HG02678 (cell line): ENCODE data around the gene LECT2.

Experiments
- ATAC-seq: cut with Tn5 transposase; IDR thresholded peaks from one replicate; pipeline ENCODE4 v1.9.1; 2021; ENCODE audit warnings: mild to moderate bottlenecking, moderate library complexity; ENCODE audit not compliant: unreplicated experiment

Gene LECT2

GRCh38 chr5:135979510-135979909 lies 24.7 kb upstream of the LECT2 start:
- no peak for ATAC-seq

GRCh38 chr5:135978993-135979392 lies 24.2 kb upstream of the LECT2 start:
- no peak for ATAC-seq

DNA sequence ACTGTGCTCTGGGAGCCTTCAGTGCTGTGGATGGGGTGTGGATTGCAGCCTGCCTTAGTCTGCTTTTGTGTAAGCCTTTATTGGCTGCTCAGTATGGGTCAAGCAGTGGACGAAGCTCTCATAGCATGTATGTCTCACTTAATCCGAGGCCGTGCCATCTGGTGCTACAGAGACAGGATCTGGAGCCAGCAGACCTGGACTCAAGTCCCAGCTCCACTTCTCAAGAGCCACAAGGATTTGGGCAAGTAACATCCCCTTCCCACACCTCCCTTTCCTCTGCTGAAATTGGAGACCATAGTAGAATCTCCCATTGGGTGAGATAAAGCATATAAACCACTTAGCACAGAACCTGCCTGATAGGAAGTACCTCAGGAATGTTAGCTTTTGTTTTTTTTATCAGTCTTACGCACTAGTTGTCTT lies 23.4 kb upstream of the LECT2 start:
- no peak for ATAC-seq

DNA sequence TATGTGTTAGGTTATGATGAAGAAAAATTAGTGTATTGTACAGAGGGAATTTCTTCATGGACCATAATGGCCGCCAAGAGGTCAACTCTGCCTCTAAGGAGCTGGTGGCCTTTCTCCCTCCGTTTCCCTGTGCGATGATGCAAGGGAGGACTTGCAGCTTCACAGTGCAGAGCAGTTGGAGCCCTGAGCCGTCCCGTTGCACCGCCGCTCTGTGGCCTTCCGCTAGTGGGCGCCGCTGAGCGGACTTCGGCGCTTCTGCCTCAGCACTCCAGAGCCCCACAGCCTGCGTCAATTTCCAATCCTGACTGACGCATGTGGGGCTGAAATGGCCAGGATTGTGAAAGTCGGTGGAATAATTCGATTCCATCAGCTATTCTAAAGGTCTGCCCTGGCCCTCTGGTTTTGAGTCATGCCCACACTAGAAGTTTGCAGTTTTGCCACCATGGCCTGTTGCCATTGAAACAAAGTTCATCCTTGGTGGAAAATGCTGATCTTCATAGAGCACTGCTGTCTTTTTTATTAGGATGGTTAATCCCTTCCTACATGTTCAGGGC lies 22.7 kb upstream of the LECT2 start:
- no peak for ATAC-seq

- no peak for ATAC-seq
Measured at GRCh38 chr5:135976216-135976615, 21.4 kb upstream of the LECT2 start.

DNA sequence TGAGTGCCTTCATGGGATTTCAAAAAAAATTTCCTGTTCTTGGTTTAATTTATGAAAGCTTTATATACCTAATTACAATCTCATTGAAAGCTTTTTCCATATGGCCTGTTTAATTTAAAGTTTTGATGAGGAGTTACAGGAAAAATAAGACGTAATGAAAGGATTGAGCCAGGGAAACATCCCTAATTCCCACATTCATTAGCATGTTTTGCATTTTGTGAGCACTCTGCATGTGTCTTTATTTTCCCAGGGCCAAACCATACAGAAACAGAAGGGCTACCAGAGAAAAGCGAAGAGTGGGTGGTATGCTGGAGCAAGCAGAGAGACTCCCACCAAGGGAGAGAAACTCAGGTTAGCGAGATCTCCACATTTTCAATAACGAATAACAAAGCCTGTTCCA lies 20.3 kb upstream of the LECT2 start:
- no peak for ATAC-seq

DNA sequence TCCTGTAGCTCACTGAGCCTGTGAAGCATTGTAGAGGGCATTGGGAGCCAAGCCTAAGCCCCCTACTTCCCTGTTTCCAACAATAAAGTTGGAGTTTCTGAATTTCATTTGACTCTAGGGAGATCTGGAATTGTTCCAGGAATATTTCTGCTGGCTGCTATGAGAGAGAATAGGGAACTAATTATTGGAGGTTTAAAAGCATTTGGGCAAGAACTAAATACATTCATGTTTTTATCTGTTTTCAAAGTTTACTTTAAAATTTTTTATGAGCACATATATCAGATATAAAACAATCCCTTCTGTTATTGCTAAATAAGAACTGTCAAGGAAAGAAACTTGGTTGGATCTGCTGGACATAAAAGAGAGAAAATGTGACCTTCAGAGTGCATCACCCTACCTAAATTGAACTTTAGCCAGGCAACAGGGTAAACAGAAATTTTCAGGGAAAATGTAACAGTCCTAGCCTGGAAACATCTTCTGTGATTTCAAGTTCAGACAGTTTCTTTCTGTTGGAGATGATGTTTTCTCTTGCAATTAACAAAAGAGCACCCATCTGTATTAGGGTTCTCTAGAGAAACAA lies 19.3 kb upstream of the LECT2 start:
- ATAC-seq: no peak

DNA sequence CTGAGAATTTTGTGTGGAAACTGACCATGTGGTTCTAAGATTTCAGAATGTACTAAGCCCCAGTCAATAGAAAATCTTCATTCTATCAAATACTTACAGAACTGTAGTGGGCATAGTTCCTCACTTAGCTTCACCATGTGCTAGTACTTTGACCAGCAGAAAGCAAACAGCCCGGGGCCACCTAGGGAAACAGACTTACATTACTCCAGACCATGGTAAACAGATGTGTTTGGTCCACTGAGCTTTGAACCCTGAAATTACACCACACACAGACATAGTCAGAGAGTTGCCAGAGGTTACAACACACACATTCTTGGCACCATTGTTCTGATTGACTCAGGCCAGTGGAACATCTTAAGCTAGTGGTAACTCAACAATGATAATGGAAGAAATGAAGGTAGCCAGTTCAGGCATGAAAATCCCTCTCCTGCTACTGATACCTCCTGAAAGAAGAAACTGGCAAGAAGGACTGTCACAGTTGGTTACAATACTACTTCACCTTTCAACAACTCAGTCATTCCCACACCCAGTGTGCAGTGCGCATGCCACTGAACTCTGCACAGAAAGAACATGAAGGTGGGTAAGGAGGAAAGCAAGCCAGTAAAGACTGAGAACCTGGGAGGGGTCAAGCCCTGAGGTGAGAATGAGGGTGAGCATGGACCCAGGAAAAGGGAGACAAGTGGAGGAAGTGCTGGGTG lies 18.7 kb upstream of the LECT2 start:
- ATAC-seq: no peak

- ATAC-seq: no peak
Measured at GRCh38 chr5:135971701-135972100, 16.9 kb upstream of the LECT2 start.

- ATAC-seq: no peak
Measured at GRCh38 chr5:135966790-135967189, 12.0 kb upstream of the LECT2 start.

- no peak for ATAC-seq
Measured at GRCh38 chr5:135966165-135966564, 11.4 kb upstream of the LECT2 start.

DNA sequence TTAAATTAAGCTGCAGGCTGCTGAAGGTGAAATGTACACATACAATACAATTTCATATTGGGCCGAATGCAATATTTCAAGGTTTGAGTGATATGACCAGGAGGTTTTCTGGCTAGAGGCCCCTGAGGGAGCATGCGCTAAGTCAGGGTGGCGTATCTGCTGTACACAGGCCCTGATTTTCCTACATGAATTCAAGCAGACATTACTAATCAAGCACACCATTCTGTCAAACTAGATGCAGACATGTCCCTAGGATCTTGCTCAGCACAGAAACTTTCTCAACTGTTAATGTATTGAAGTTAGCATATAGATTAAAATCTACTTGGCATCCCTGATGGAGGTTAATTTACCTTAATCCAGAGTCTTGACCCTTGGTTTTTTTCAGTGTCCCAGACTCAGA lies 10.7 kb upstream of the LECT2 start:
- ATAC-seq: no peak

DNA sequence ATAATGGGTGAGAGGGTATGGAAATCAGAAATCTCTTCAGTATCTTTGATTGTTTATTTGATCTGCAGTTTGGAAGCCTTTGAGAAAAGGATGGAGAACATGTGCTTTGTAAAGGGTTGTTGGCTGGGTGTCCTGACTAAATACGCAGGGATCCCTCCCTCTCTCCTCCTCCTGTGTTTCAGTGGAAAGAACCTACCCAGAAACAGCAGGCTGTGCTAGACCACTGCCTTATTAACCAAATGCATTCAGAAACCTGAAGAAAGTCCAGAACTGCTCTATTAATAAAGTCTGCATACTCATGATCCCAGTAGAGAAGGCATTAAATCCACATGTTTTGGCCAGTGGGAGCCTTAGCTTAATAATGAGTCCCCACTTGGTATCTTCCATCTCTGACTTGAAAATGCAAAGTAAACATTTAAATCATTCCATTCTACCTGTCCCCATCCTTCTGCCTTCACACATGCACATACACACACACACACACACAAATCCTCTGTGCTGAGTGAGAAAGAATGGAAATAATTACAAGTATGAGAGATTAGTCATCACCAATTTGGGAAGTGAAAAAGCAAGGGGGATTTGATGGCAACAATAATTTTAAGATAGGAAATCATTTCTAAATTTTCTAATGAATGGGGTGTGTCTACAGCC lies 10.0 kb upstream of the LECT2 start:
- ATAC-seq: no peak

- ATAC-seq: no peak
Measured at GRCh38 chr5:135955525-135955924, 742 bp upstream of the LECT2 start.

DNA sequence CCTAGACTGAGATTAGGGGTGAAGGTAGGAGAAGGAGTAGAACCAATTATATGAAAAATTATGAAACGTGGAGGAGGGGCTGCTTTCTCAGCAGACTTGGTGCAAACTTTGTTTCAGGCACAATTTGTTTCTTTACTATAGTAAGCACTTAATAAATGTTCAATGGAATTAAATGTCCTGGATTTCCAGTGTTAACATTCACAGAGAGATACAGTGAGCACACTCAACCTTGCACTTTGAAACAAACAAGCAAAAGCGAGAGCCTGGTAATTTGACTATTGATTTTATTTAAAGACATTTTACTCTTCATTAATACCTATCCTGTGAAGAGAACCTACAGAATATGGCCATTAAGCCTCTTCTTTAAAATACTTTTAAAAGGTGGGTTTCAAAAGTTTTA lies 933 bp downstream of the LECT2 start:
- ATAC-seq: no peak

- no peak for ATAC-seq
Measured at GRCh38 chr5:135952683-135953082, 2.1 kb downstream of the LECT2 start.

DNA sequence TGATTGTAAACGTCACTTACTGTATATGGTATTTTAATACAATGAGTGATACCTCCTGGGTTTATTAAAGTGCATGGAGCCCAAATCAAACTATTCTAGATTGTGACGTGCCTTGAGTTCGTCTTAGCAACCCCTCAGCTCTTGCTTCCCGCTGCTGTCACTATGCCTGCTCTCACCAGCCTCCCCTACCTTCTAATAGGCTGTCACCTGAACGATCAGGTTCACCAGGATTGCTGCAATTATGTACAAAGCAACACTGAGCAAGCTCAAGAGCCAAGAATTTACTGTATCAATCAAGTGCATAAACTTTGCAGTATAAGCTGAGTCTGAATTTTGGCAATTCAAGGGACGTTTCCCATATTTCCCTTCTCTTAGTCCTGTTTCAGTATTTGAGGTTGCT lies 3.0 kb downstream of the LECT2 start:
- ATAC-seq: no peak

GRCh38 chr5:135951257-135951656 lies 3.5 kb downstream of the LECT2 start:
- no peak for ATAC-seq

DNA sequence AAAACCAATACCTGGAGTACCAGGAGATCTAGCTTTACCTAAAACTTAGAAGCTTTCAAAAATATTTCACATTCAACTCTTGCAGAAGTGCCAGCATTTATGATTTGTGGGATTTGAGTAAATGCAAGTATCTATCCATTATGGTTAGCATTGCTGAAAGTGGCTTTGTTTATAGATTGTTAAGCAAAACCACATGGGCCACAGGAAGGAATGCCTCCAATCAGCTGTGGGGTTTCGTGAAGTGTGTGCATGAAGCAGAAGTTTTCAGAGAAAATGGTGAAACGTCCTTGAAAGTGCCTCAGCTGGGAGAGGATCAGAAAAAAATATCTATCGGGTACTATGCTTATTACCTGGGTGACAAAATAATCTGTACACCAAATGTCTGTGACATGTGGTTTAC lies 4.2 kb downstream of the LECT2 start:
- no peak for ATAC-seq

- ATAC-seq: no peak
Measured at GRCh38 chr5:135944967-135945560, 9.7 kb downstream of the LECT2 start.

DNA sequence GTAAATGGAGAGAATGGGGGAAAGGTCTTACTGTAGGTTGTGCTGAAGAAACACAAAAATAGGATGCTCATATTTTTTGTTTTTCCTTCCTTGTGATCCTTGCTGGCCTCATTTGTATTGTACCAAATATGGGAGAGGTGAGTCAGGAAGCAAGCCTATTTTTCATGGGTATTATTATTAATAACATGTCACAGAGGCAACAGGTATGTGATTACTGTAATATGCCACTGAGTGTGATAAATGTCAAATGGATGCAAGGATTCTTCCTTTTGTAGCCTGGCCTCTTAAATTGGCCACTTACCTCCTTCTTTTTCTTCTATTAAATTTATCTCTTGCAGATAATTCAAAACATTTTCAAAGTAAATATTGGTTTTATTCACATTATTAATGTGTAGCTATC lies 10.2 kb downstream of the LECT2 start:
- no peak for ATAC-seq
